K562 (cell line): ENCODE data around the gene CREM. TPM values are rescaled to one million over a fixed set of nuclear protein-coding genes. Genes with fewer than 3 reads are reported as not detected.
A peak's percentile ranks its signal among the peaks of the same experiment; 100 is the strongest.

Experiments
- ATAC-seq: fragments of 200-7000 bp; cut with Tn5 transposase; 3 replicates; pipeline ENCODE4 v1.9.1; 2020; ENCODE audit warnings: moderate library complexity
- BruUV-seq: library from RNA; stranded (reverse); fragments of 400-500 nt; replicated peaks from 2 replicates; lab custom pipeline; 2021; lab: Mats Ljungman, UMichigan
- CTCF ChIA-PET: fragments of 300-600 bp; formaldehyde crosslinking; extraction: SDS; loops from one replicate; lab custom pipeline; 2021; ENCODE audit warnings: low intra/inter-chr PET ratio; lab: Yijun Ruan, JAX
- POLR2A ChIA-PET: fragments of 300-600, 350-650 bp; sonication (Branson Sonifier 250); formaldehyde crosslinking; extraction: SDS; loops from one replicate; lab custom pipeline; 2021; ENCODE audit warnings: antibody characterized with exemption, inconsistent platforms; lab: Yijun Ruan, JAX
- DNase-seq, 4 experiments: peaks; one replicate each; pipeline versions ENCODE4 v3.0.0 to v3.0.0-alpha.2; 2011 to 2018; ENCODE audit warnings: low spot score in 3 of 4, mixed read lengths in 3 of 4; ENCODE audit errors: extremely low read depth in 1 of 4
- FAIRE-seq: peaks from 2 replicates; lab custom pipeline; 2011; peaks lifted over from hg19 to GRCh38; lab: Jason Lieb, UNC
- H2AFZ ChIP-seq: 2 replicates; pipeline ENCODE4 v1.6.0; 2011; ENCODE audit warnings: low read depth, low read length, control low read depth, inconsistent platforms
- H3K27ac ChIP-seq: fragments of 200-600 bp; 3 replicates; pipeline ENCODE4 v1.8.0; 2011; ENCODE audit warnings: low read depth, mild to moderate bottlenecking, control low read depth, inconsistent platforms, low read length, moderate library complexity, mixed read lengths; ENCODE audit errors: extremely low read depth
- H3K27me3 ChIP-seq, 2 experiments: fragments of 300-600 bp in 1 of 2; 2 replicates in 1 of 2; 3 replicates in 1 of 2; pipeline versions ENCODE4 v1.6.0 to v1.8.0; 2011; ENCODE audit warnings: inconsistent platforms in 2 of 2, low read length in 2 of 2, mild to moderate bottlenecking in 1 of 2, mixed read lengths in 1 of 2, moderate library complexity in 1 of 2; ENCODE audit not compliant: control insufficient read depth in 2 of 2, insufficient read depth in 2 of 2
- H3K36me3 ChIP-seq: fragments of 300-600 bp; 3 replicates; pipeline ENCODE4 v1.8.0; 2011; ENCODE audit warnings: mild to moderate bottlenecking, low read length, inconsistent platforms; ENCODE audit not compliant: control insufficient read depth, insufficient read depth
- H3K4me1 ChIP-seq, 2 experiments: fragments of 200-600 bp in 1 of 2; replicated peaks in 1 of 2; 2 replicates in 1 of 2; 3 replicates in 1 of 2; pipeline versions ENCODE4 v1.5.1 to v1.8.0; 2011; ENCODE audit warnings: inconsistent platforms in 2 of 2, low read length in 2 of 2, mild to moderate bottlenecking in 1 of 2, mixed read lengths in 1 of 2, moderate library complexity in 1 of 2; ENCODE audit not compliant: control insufficient read depth in 2 of 2, insufficient read depth in 2 of 2
- H3K4me2 ChIP-seq: 2 replicates; pipeline ENCODE4 v1.6.1; 2011; ENCODE audit warnings: low read length, control low read depth, inconsistent platforms, mixed read lengths; ENCODE audit not compliant: insufficient read depth
- H3K4me3 ChIP-seq: fragments of 200-600 bp; sonication (generic), shearing (Covaris generic); 2 replicates; pipeline ENCODE4 v1.5.1; 2016; ENCODE audit warnings: control low read depth, inconsistent platforms
- H3K79me2 ChIP-seq: fragments of 200-600 bp; 3 replicates; pipeline ENCODE4 v1.8.0; 2011; ENCODE audit warnings: low read length, inconsistent platforms; ENCODE audit not compliant: control insufficient read depth, insufficient read depth
- H3K9ac ChIP-seq, 2 experiments: 2 replicates each; pipeline versions ENCODE4 v1.6.0 to v1.6.1; 2011; ENCODE audit warnings: low read depth in 2 of 2, low read length in 2 of 2, control low read depth in 1 of 2, inconsistent platforms in 1 of 2, mild to moderate bottlenecking in 1 of 2, mixed read lengths in 1 of 2; ENCODE audit not compliant: insufficient read depth in 1 of 2
- H3K9me1 ChIP-seq: one replicate; pipeline ENCODE4 v1.6.0; 2011; ENCODE audit warnings: inconsistent platforms, mild to moderate bottlenecking, low read length, moderate library complexity; ENCODE audit not compliant: control insufficient read depth, insufficient read depth
- H3K9me3 ChIP-seq: replicated peaks from 2 replicates; pipeline ENCODE4 v1.5.1; 2011; ENCODE audit warnings: low read depth, low read length, inconsistent platforms; ENCODE audit not compliant: control insufficient read depth, insufficient read depth
- H4K20me1 ChIP-seq: replicated peaks from 2 replicates; pipeline ENCODE4 v1.6.1; 2011; ENCODE audit warnings: low read length, inconsistent platforms, mixed read lengths; ENCODE audit not compliant: control insufficient read depth, insufficient read depth
- ARID1B ChIP-seq: fragments of 450-650 bp; IDR thresholded peaks from 2 replicates; pipeline ENCODE4 v1.6.1; 2016; ENCODE audit warnings: antibody characterized with exemption, mild to moderate bottlenecking, inconsistent platforms
- CAMTA2 ChIP-seq: fragments of 250-450 bp; sonication (Bioruptor Pico); conservative IDR thresholded peaks from 2 replicates; pipeline ENCODE4 v1.5.1; 2022
- CEBPZ ChIP-seq: fragments of 150-350 bp; IDR thresholded peaks from 2 replicates; pipeline ENCODE4 v1.6.1; 2014; ENCODE audit warnings: low read depth, mild to moderate bottlenecking, low read length, borderline replicate concordance
- HCFC1 ChIP-seq: IDR thresholded peaks from 2 replicates; pipeline ENCODE4 v1.6.1; 2012; ENCODE audit warnings: low read depth, low read length, improper control_type of control experiment
- HNRNPK ChIP-seq: fragments of 200-400 bp; formaldehyde crosslinking; IDR thresholded peaks from one replicate; pipeline ENCODE4 v1.6.1; 2018; ENCODE audit warnings: mild to moderate bottlenecking, low read depth, low read length; ENCODE audit not compliant: poor library complexity, severe bottlenecking
- KHSRP ChIP-seq: fragments of 450-650 bp; IDR thresholded peaks from 2 replicates; pipeline ENCODE4 v1.6.1; 2017
- TAF1 ChIP-seq: IDR thresholded peaks from 2 replicates; pipeline ENCODE4 v1.6.1; 2011; ENCODE audit warnings: mild to moderate bottlenecking, low read length, moderate library complexity; ENCODE audit not compliant: insufficient read depth, control insufficient read depth, severe bottlenecking; ENCODE audit errors: extremely low read depth
- TAF7 ChIP-seq: fragments of 450-650 bp; IDR thresholded peaks from 2 replicates; pipeline ENCODE4 v1.6.1; 2016; ENCODE audit warnings: missing genetic modification characterization, missing compliant biosample characterization
- TARDBP ChIP-seq: fragments of 450-650 bp; IDR thresholded peaks from 2 replicates; pipeline ENCODE4 v1.6.1; 2016
- TBL1XR1 ChIP-seq, 2 experiments: IDR thresholded peaks; 2 replicates each; pipeline ENCODE4 v1.6.1; 2012; ENCODE audit warnings: improper control_type of control experiment in 2 of 2, low read length in 2 of 2, mild to moderate bottlenecking in 1 of 2
- TRIM28 ChIP-seq: fragments of 450-650 bp; IDR thresholded peaks from 2 replicates; pipeline ENCODE4 v1.6.1; 2017
- VEZF1 ChIP-seq: fragments of 200-800 bp; sonication (Bioruptor generic); IDR thresholded peaks from 2 replicates; pipeline ENCODE4 v1.6.1; 2017; ENCODE audit warnings: missing genetic modification characterization, missing compliant biosample characterization
- ZNF212 ChIP-seq: fragments of 450-650 bp; formaldehyde crosslinking; IDR thresholded peaks from 2 replicates; pipeline ENCODE4 v1.4.0; 2020; ENCODE audit warnings: mild to moderate bottlenecking
- ZNF518B ChIP-seq: fragments of 250-450 bp; sonication (Bioruptor Pico); IDR thresholded peaks from 2 replicates; pipeline ENCODE4 v1.5.0; 2021; ENCODE audit warnings: mild to moderate bottlenecking, moderate library complexity
- WGBS: fragments of 100-300 bp; shearing (Covaris generic); methylation state at CpG from one replicate; pipeline ENCODE4 v1.1.6; 2016; ENCODE audit warnings: low coverage, mixed read lengths; ENCODE audit not compliant: insufficient coverage; ENCODE audit errors: missing lambda C conversion rate; 5-methylcytosine and 5-hydroxymethylcytosine counted together
- in situ Hi-C: fragments of 300-500 bp; cut with MboI; formaldehyde crosslinking; loops from 4 replicates; pipeline ENCODE4 v1.15.0; 2018; ENCODE audit warnings: inconsistent platforms, mixed read lengths
- intact Hi-C: fragments of 100-400 bp; cut with micrococcal nuclease; formaldehyde crosslinking; loops from 2 replicates; pipeline ENCODE4 v1.14.2; 2022
- polyA plus RNA-seq, 8 experiments: library from polyadenylated mRNA; depleted of rRNA in 4 of 8; stranded (reverse) in 5 of 8; unstranded in 3 of 8; fragments of >200 nt; fragmentation: Nextera tagmentation in 2 of 8; fragmentation: Illumina TruSeq in 1 of 8; extraction: Ambion mirVana in 2 of 8; extraction: Trizol in 1 of 8; gene quantifications; 2 replicates each; pipeline versions ENCODE4 v1.2.1 to v1.2.3, GENCODE V29; 2011 to 2014; ENCODE audit warnings: inconsistent platforms in 1 of 8, missing spikeins in 1 of 8
- total RNA-seq, 7 experiments: library from RNA; depleted of rRNA in 6 of 7; stranded (reverse); fragments of >200 nt in 6 of 7; fragmentation: Illumina TruSeq in 2 of 7; extraction: Trizol in 2 of 7; gene quantifications; 2 replicates each; pipeline versions ENCODE4 v1.2.1 to v1.2.3, GENCODE V29; 2011 to 2021; ENCODE audit warnings: low replicate concordance in 1 of 7

The CREM gene
- total and polyA plus RNA-seq, 9 of the 15 experiments (the other 6 are each of a cell fraction or from before 2014, with no cell fraction given) = 39.1 to 70.2 (median 48.3) TPM

DNA sequence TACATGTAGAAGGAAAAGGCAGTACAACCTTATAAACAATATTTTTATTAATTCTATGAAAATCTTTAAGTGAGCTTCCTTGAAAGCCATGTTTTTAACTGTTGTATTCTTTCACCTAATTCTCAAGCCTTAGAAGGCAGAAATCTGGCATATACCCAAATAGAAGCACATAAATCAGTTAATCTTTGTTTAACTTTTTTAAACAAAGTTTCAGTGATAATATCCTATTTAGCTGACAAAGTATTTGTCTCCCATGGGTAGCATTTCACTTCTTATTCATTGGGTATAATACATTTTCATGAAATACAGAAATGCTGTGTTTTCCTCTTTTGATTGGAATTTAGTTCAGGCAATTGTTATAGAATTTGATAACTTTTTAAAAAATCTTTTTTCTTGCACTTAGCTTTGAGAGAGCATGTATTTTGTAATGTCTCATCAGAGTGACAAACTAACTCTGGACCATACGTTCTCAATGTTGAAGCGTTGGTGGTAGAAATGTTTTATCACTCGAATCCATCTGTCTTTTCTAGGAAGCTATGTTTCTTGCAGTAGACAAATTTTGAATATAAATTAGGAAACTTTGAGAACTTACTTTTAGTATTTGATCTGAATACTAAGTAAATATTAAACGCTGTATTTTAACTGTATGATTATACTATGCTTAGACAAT, 78.1 kb downstream of the CREM start:
- FAIRE-seq = peak; percentile 70
- WGBS = 3% methylated on average over 4 of the region's 4 CpGs
- CTCF ChIA-PET = no interaction called here
- TF ChIP-seq TRIM28 (no peak), KHSRP (no peak), ZNF518B (CRISPR knock-in tag) (no peak), ARID1B (peak; percentile 59; the same call in 1 of the 2 replicates), HCFC1 (no peak), TARDBP (no peak), CAMTA2 (CRISPR knock-in tag) (no peak), TAF7 (tag) (no peak), HNRNPK (no peak), ZNF212 (CRISPR knock-in tag) (no peak), TAF1 (no peak), TBL1XR1 (IDR thresholded peaks at IDR 0.05; ENCODE audit: low read length in 2 of 2) (no peak), CEBPZ (no peak), VEZF1 (CRISPR knock-in tag) (no peak)

More for the DNA sequence above, 78.1 kb downstream of the CREM start:
- in situ Hi-C loops (no loop called here), intact Hi-C loops (no loop called here)
- Histone ChIP-seq H3K36me3 (peaks cover 6% of the 10 kb centered on the region; the same call in 1 of the 3 replicates), H3K27ac (peak overlapping the region; percentile 24; the same call in 2 of the 3 replicates), H3K79me2 (peaks cover 3% of the 10 kb centered on the region; the same call in 1 of the 3 replicates), H4K20me1 (no peaks in the 10 kb centered on the region), H3K9me3 (no peaks in the 10 kb centered on the region), H3K9me1 (no peaks in the 10 kb centered on the region), H3K9ac (no peak overlapping the region), H3K27me3 (no peaks in the 10 kb centered on the region), H3K4me3 (no peak overlapping the region), H3K4me2 (peak overlapping the region; percentile 13; the same call in 1 of the 2 replicates), H2AFZ (peak overlapping the region; percentile 37), H3K4me1 (peaks cover 5 to 6% of the 10 kb centered on the region in 2 experiments; a peak in 4 of 5 replicates)
- ATAC-seq (peak; percentile 72), DNase-seq (peak in 2 of 4 experiments; percentile 39 to 46)
- POLR2A ChIA-PET = interaction anchor here (0.6 to 2.2 kb wide), 8 partner anchors 9 to 383 kb away, joined by 3 to 20 read pairs (median 4); partner anchors contain the start of gene CREM
- no TSS peak for BruUV-seq
